ENCODE results near the gene NCAPD3. TPM values are rescaled to one million over a fixed set of nuclear protein-coding genes. Genes with fewer than 3 reads are reported as not detected.

The NCAPD3 gene, protein sequence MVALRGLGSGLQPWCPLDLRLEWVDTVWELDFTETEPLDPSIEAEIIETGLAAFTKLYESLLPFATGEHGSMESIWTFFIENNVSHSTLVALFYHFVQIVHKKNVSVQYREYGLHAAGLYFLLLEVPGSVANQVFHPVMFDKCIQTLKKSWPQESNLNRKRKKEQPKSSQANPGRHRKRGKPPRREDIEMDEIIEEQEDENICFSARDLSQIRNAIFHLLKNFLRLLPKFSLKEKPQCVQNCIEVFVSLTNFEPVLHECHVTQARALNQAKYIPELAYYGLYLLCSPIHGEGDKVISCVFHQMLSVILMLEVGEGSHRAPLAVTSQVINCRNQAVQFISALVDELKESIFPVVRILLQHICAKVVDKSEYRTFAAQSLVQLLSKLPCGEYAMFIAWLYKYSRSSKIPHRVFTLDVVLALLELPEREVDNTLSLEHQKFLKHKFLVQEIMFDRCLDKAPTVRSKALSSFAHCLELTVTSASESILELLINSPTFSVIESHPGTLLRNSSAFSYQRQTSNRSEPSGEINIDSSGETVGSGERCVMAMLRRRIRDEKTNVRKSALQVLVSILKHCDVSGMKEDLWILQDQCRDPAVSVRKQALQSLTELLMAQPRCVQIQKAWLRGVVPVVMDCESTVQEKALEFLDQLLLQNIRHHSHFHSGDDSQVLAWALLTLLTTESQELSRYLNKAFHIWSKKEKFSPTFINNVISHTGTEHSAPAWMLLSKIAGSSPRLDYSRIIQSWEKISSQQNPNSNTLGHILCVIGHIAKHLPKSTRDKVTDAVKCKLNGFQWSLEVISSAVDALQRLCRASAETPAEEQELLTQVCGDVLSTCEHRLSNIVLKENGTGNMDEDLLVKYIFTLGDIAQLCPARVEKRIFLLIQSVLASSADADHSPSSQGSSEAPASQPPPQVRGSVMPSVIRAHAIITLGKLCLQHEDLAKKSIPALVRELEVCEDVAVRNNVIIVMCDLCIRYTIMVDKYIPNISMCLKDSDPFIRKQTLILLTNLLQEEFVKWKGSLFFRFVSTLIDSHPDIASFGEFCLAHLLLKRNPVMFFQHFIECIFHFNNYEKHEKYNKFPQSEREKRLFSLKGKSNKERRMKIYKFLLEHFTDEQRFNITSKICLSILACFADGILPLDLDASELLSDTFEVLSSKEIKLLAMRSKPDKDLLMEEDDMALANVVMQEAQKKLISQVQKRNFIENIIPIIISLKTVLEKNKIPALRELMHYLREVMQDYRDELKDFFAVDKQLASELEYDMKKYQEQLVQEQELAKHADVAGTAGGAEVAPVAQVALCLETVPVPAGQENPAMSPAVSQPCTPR (N-terminal part only)
- total RNA-seq (2022; extraction: Qiagen RNA extraction): 20.0 to 24.3 TPM (median 23.4 TPM) in 5 replicates

DNA sequence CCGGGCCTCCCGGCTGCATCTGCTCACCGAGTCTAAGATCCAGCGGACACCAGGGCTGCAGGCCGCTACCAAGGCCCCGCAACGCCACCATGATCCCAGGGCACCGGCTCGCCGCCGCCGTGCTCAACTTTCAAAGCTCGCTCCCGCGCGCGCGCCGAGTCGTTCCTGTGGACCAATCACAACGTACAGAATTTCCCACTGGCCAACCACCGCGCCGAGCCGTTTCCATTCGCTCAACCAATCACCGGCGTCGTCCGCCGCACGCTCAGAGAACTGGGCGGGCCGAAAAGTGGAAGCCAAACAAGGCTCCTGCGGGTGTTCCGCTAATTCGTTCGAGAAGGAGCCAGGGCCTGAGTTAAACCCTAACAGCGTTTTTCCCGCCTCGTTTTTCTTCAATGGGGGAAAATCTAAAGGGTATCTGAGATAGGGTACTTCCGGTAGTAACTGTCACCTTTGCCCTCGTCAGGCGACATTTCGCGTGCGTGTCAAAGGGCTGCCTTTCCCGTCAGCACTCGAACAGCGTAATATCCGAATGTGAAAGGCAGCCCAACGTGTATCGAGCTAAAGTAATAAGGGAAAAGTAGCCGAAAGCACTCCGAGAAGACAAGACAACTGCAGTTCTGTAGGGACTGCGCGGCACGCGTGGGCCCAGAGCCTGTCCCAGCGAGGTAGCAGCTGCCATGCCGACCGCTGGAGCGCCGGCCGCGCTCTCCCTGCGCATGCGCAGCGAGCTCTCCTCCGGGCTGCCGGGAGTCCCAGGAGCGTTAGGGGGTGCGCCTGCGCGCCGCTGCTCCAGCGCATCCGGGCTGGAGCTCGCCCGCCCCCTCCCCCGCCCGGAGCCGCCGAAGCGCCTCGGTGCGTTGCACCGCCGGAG lies at the start of gene NCAPD3, which contains the start of gene VPS26B:
Gene NCAPD3 (minus strand): TSS at position 132 of the 874 bp plus-strand sequence. CDS start 41 bp downstream, at position 91.
Gene VPS26B (plus strand): TSS at position 836 of the 874 bp plus-strand sequence. CDS start 452 bp downstream, outside the sequence.

DNA sequence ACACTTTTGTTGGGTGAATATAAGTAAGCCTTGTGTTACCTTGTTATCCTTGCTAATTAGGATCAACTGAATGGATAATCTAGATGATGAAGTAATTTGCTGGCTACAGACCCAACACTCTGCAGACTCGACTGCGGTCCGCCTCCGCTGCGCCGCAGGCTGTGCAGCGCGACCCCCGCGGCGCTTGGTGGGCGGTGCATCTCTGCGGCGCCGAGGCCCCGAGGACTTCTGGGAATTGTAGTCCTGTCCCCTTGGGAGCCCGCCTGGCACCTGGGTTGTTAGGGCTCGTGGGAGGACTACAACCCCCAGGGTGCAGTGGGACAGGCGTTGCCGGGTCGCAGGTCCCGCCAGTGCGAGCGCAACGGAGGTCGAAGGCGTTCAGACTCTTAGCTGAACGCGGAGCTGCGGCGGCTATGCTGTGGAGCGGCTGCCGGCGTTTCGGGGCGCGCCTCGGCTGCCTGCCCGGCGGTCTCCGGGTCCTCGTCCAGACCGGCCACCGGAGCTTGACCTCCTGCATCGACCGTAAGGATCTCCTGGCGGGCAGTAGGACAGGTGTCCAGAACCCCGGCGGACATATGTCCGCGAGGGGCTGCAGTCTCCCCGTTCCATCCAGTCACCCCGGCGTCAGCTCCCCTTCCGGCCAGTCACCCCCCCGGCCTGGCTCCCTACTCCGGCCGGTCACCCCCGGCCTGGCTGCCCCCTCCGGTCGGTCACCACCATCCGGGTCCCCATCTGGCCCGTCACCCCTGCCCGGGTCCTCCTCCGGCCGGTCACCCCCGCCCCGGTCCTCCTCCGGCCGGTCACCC lies 29.6 kb upstream of the NCAPD3 start, which contains the start of the genes ACAD8 and THYN1:
Gene ACAD8 (plus strand): TSS at position 381 of the 806 bp plus-strand sequence. CDS start 33 bp downstream, at position 414.
Gene THYN1 (minus strand): TSS at position 165 of the 806 bp plus-strand sequence. CDS start 470 bp downstream, outside the sequence.

Other genes starting within 250 kb of the NCAPD3 start
- 3.7 to 4.9 TPM (median 4.2 TPM) in 5 replicates for gene JAM3, start 154.9 kb downstream of the NCAPD3 start, total RNA-seq (2022; extraction: Qiagen RNA extraction)
- 18.6 to 22.7 TPM (median 21.4 TPM) in 5 replicates for gene VPS26B, start 704 bp upstream of the NCAPD3 start, total RNA-seq (2022; extraction: Qiagen RNA extraction)
- 16.2 to 18.7 TPM (median 17.7 TPM) in 5 replicates for gene THYN1, start 29.4 kb upstream of the NCAPD3 start, total RNA-seq (2022; extraction: Qiagen RNA extraction)
- gene ACAD8, start 29.6 kb upstream of the NCAPD3 start, total RNA-seq (2022; extraction: Qiagen RNA extraction): 8.3 to 10.2 TPM (median 9.4 TPM) in 5 replicates
- 0.03 TPM in 1 of 5 replicates, not detected in the others for gene GLB1L3, start 52.4 kb upstream of the NCAPD3 start, total RNA-seq (2022; extraction: Qiagen RNA extraction)
- 1.9 to 2.2 TPM (median 2.0 TPM) in 5 replicates for gene GLB1L2, start 108.0 kb upstream of the NCAPD3 start, total RNA-seq (2022; extraction: Qiagen RNA extraction)
- gene B3GAT1, start 188.3 kb upstream of the NCAPD3 start, total RNA-seq (2022; extraction: Qiagen RNA extraction): 0.02 to 0.07 TPM in 2 of 5 replicates, not detected in the others